HG02870 (cell line): ENCODE measurements around the gene KIF5C.
"Not testable (repeated sequence)": the region's sequence is repeated elsewhere in the genome, so short reads cannot be mapped to it uniquely, and the experiment has no call there.

ENCODE experiments used
- ATAC-seq: cut with Tn5 transposase; IDR thresholded peaks from one replicate; pipeline ENCODE4 v1.9.1; 2021; ENCODE audit warnings: mild to moderate bottlenecking, moderate library complexity; ENCODE audit not compliant: unreplicated experiment

KIF5C gene

DNA sequence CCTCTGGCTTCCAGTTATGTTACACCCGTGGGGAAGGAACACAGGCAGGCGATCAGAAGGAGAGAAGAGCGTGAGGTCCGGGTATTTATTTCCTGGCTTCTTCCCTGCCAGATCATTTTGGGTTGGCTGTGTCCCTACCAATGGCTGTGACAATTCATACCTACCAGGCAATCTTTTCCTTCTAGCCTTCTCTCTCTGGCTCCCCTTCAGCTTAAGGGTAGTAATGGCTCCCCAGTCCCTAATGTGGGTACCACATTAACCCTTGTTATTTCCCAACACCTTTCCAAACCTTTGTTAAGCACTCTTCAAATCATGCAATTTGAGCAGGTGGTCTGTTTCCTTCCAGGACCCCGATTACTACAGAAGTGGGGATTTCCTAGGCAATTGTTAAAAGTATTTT, 84.7 kb downstream of the KIF5C start:
- no peak for ATAC-seq

- no peak for ATAC-seq
Measured at GRCh38 chr2:148960483-148960882, 85.5 kb downstream of the KIF5C start.

DNA sequence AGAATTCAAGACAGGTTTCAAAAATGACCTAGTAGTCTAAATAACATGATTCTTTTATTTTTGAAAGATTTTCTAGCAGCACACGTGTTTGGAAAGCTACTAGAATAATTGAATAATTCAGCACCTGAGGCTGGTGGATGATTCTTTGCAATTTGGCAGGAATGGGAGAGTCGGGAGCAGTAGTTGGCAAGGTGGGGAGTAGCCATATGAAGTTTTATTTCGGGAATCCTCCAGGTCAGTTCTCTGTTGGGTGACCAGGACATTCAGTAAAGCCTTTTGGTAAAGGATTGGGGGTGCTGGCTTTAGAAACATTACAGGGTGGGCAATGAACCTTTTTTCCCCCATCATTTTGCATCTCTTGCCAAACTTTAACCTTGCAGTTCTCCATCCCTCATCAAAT, 88.4 kb downstream of the KIF5C start:
- no peak for ATAC-seq

DNA sequence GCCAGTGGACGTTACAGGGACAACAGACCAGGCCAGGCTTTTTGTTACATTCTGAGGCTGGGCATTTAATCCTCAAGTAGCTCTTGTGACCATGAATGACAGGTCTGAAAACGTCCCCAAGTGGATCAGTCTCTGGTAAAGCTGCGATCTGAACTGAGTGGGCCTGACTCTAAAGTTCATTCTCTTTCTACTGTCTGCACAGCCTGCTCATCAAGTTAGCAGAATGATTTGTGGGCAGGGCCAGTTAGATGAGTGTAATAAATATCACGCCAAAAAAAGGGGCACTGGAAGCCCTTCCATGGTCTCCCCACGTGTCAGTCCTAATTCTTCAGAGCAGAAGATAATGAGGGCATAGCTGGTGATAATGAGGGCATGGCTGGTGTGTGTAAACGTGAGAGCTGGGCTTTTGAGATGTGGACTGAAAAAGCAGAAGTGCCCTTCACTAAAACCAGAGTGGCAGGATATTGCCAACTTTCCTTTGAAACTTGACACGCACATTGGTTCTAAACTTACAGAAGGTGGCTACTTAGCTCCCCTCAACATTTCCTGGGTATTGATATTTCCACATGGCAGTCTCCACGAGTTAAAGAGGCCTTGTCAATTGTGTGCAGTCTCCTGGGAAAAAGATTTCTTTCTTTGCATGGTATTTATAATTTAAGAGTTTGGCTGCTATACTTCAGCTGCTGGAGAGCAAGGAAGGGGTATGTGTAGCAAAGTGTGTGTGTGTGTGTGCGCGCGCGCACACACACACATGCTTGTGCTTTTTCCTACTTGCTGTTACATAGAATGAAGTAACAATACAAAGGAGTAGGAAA, 90.8 kb downstream of the KIF5C start:
- no peak for ATAC-seq

DNA sequence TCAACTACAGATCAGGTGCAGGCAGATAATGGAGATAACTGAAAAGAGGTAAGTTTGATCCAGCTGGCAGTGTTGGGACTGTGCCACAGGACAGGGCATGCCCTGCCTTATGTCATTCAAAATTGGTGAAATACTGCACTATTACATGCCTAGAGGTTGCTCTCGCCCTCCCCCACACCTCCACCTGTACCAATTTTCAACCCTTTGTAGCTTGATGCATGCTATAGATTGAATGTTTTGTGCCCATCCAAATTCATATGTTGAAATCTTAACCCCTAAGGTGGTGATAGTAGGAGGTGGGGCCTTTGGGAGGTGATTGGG, 91.4 kb downstream of the KIF5C start:
- ATAC-seq, result no peak

GRCh38 chr2:148967056-148967455, 92.0 kb downstream of the KIF5C start:
- no peak for ATAC-seq

DNA sequence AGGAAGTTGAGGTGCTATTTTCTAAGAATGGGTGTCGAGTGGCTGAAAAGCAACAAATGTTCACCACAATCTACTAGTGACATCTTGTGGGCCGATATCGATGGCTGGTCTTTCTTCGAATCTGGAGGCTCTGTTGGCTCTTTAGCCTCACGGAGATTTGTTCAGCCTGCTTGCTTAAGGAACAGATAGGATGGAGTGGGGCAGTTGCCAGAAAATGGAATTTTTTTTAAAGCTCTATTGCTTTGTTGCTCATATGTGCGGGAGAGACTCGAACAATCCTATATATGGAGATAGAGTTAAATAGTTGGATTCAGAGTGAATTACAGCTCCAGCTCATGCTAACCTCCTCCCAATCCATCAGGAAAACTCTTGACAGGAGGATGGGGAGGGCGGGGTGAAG, 92.6 kb downstream of the KIF5C start:
- ATAC-seq, result no peak

DNA sequence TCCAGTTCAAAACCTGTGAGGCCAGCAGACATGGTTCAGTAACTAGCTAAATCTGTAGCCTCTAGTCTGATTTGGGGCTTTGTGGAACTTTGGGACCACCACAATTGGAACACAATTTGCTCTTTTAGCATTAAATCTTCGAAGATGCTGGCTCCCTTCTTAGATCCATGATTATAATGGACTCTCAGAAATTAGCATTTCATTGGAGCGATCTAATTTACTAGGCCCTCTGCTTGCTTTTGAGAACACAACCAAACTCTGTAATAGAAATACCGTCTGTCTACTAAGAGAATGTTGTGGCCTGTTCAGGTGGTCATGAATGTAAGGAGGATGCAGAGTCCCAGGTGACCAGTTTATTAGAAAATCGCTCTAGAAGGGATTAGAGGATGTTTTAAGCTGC, 93.3 kb downstream of the KIF5C start:
- no peak for ATAC-seq

GRCh38 chr2:148968776-148969319, 93.8 kb downstream of the KIF5C start:
- no peak for ATAC-seq

DNA sequence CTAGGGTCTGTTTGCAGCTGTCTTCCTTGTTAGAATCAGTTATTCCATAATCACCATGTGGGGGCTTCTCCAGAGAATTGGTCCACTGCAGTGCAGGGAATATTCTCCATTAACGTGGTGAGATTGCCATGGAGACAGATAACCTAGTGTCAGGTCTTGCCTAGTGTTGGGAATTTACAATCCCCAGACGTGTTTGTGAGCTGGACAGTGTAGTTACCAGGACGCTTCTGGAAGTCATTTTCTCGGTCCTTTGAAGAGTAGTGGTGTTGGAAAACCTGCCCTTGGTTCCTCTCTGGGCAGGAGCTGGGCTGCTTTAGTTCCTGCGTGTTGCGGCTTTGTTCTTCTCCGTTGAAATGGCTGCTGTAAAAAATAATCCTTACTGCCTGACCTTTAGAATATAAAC, 94.6 kb downstream of the KIF5C start:
- ATAC-seq, result no peak

GRCh38 chr2:148970385-148970784, 95.4 kb downstream of the KIF5C start:
- ATAC-seq, result no peak

DNA sequence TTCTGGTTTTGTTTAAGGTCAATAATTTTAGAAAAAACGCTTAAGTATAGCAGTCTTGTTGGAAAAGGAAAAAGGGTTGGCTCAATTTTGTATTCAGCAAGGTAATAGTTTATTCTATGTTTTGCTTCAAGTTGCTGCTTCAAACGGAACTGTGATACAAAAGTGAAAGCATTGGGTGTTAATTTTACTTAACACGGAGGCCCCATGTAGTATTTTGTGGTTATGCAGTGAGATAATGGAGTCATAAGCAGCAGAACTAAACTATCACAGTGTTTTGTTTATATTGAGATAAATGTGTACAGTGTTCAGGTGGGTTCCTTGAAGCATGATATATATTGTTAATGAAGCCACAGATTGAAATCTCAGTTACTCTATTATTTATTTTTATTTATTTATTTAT, 96.5 kb downstream of the KIF5C start:
- peak; percentile 96 for ATAC-seq

DNA sequence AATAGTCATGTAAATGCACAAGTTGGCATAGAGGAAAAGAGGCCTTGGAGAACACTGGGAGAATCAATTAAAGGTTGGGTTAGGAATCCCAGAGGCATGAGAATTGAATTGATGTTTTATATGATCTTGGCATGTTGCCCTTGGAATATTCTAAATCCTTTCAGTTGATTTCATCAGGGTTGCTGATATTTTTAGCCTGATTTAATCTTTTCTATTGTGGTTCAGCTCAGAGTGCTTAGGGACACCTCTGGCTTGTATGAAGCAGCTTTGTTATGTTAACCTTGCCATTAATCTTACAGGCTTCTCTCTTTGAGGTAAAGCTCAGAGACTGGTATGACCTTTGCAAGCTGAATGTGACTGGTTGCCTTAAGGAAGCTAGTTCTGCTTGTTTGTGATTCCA, 99.1 kb downstream of the KIF5C start:
- no peak for ATAC-seq

GRCh38 chr2:148978026-148978685, 103.1 kb downstream of the KIF5C start:
- no peak for ATAC-seq

GRCh38 chr2:148978706-148979105, 103.7 kb downstream of the KIF5C start:
- ATAC-seq, result no peak

GRCh38 chr2:148979164-148979918, 104.3 kb downstream of the KIF5C start:
- no peak for ATAC-seq

DNA sequence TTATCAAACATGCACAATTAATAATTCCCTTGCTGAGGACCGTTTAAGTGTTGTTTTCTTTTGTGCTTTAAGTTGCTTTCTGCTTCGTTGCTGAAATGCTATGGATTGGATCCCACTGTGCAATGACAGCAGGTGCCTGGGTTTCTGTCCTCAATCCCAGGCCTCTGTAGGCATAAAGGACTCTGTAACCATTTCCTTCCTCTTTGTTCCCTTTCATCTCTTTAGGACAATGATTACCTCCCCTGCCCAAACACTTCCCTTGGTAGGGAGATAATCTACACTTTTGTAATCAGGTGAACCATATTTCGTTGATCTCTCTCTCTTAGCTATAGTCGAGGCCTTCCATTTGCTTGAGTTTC, 104.9 kb downstream of the KIF5C start:
- no peak for ATAC-seq

- not testable (repeated sequence) for ATAC-seq
Measured at GRCh38 chr2:148980496-148980895, 105.5 kb downstream of the KIF5C start.

- no peak for ATAC-seq
Measured at GRCh38 chr2:148981324-148981723, 106.3 kb downstream of the KIF5C start.

DNA sequence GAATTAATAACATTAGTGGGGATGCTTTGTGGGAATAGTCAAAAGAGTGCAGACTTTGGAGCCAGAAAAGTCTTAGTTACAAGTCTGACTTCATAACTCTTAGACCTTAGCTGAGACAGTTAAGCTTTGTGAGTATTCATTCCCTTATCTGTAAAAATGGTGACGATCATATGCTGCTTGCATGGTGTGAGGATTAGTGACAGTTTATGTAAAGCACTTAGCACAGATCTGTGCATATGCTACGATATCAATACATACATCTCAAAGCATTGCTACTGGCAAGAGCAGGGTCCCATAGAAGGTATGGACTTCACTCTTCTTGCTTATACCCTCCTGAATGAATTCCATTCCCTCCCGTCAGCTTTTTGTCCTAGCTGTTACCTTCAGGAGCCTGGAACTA, 106.8 kb downstream of the KIF5C start:
- no peak for ATAC-seq

- ATAC-seq, result no peak
Measured at GRCh38 chr2:148982282-148982681, 107.3 kb downstream of the KIF5C start.

DNA sequence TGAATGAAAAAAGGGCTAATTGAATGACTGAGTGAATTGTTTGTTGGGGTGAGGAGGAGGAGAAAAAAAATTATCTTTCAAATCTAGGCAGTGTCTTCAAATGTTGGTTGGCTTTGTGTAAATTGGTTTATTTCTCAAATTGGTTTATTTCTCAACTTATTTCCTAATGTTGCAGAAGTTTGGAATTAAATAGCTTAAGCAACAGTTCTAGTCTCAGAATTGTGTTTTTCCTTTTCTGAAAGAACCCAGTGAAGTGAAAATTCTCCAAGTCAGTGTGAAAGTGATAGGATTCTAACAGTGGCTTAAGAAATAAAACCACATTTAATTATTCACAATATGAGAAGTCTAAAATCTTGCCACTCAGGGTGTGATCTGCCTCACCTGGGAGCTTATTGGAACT, 108.9 kb downstream of the KIF5C start:
- no peak for ATAC-seq
